ENCODE measurements around the gene PMEPA1. TPM values are rescaled to one million over a fixed set of nuclear protein-coding genes. Genes with fewer than 3 reads are reported as not detected.

The PMEPA1 gene
- total and polyA plus RNA-seq, 7 experiments from 2014 or later, result 0.44 to 10.0 (median 8.7) TPM

DNA sequence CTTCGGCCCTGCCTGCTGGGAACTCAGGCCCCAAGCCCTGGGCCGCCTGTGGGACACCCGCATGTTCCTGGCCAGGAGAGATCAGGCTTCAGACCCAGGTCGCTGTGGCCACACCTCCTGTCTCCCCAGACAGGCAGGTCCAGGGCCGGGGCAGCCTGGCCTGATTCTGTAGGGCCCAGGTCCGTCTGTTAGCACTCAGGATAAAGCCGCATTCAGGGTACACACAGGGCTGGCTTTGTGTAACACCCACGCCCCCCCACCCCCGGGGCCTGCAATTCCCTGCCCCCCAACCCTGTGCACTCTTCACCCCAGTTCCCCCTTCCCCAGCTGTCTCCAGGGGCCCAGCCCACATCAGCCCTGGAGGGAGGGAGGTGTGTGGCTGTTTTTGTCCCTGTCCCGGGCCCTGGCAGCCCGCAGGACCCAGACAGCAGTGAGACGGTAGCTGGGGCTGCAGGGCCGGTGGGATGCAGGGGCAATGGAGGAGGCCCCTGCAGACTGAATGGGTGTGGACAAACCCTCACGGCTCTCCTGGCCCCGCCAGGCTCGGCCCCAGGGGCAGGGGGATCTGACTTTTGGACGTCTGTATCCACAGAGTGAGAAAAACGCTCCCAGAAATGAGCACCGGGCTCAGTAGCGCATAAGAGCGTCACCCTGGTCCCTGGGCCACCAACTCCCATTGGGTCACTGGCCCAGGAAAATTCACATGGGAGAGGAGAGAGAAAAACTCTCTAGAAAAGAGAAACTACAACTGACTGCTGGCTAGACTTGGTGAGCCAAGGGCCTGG, 47.2 kb downstream of the PMEPA1 start:
- Histone ChIP-seq H3K27ac (ENCODE audit: low read depth, low read length) (no peak overlapping the region), H3K4me3 (ENCODE audit: low read length) (no peak overlapping the region), H3K36me3 (ENCODE audit: control insufficient read depth in 2 of 3, insufficient read depth in 3 of 3, low read length in 3 of 3) (no peaks in the 10 kb centered on the region), H3K9me3 (ENCODE audit: control insufficient read depth in 2 of 3, low read length in 3 of 3) (no peaks in the 10 kb centered on the region), H3K4me1 (ENCODE audit: control insufficient read depth in 2 of 2, insufficient read depth in 2 of 2, low read length in 2 of 2) (peaks cover 6 to 10% of the 10 kb centered on the region in 2 donors), H3K27me3 (ENCODE audit: control insufficient read depth in 2 of 2, insufficient read depth in 2 of 2, low read length in 2 of 2) (no peaks in the 10 kb centered on the region)
- H3K4me1 Mint-ChIP-seq, result peaks cover 8 to 30% (median 15%) of the 10 kb centered on the region in 7 donors
- CTCF ChIA-PET, result no interaction called here
- H3K9me3 Mint-ChIP-seq, result peaks cover 0 to 7% (median 0%) of the 10 kb centered on the region in 11 donors
- H3K27ac Mint-ChIP-seq, result peak overlapping the region in 1 of 9 donors; percentile 62
- intact Hi-C loops (cut with micrococcal nuclease), result no loop called here
- no peak for ATAC-seq
- no peaks in the 10 kb centered on the region for H3K36me3 Mint-ChIP-seq
- POLR2A ChIA-PET, result no interaction called here
- no peak overlapping the region for H3K4me3 Mint-ChIP-seq
- H3K27me3 Mint-ChIP-seq, result no peaks in the 10 kb centered on the region
- no peak for DNase-seq

DNA sequence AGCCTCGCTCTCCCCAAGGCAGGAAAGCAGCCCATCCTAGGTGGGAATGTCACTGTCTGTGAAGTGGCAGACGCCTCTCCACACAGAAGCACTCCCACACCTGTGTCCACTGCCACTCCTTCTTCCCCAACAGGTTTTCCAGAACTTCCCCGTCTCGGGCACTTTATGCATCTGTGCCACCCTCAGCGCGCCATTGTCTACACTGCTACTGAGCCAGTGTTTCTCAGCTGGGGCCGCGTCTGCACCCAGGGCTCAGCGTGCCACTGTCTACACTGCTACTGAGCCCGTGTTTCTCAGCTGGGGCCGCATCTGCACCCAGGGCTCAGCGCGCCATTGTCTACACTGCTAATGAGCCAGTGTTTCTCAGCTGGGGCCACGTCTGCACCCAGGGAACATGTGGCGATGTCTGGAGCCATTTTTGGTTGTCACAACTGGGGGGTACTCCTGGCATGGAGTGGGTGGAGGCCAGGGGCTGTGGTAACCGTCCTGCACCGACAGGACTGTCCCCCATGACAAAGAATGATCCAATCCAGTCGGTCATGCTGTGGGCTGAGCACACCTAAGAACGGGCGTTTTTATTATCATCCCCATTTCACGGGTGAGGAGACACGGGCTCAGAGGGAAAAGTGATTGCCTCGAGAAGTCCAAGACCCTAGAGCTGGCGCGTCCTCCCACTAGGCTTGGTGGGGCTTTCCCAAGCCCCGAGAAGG, 47.9 kb downstream of the PMEPA1 start:
- Histone ChIP-seq H3K9me3 (ENCODE audit: control insufficient read depth in 2 of 3, low read length in 3 of 3) (no peaks in the 10 kb centered on the region), H3K27me3 (ENCODE audit: control insufficient read depth in 2 of 2, insufficient read depth in 2 of 2, low read length in 2 of 2) (no peaks in the 10 kb centered on the region), H3K36me3 (ENCODE audit: control insufficient read depth in 2 of 3, insufficient read depth in 3 of 3, low read length in 3 of 3) (no peaks in the 10 kb centered on the region), H3K27ac (ENCODE audit: low read depth, low read length) (no peak overlapping the region), H3K4me1 (ENCODE audit: control insufficient read depth in 2 of 2, insufficient read depth in 2 of 2, low read length in 2 of 2) (peaks cover 13 to 17% of the 10 kb centered on the region in 2 donors), H3K4me3 (ENCODE audit: low read length) (no peak overlapping the region)
- no peak for DNase-seq
- intact Hi-C loops (cut with micrococcal nuclease), result no loop called here
- H3K4me3 Mint-ChIP-seq, result no peak overlapping the region
- H3K4me1 Mint-ChIP-seq, result peaks cover 8 to 38% (median 20%) of the 10 kb centered on the region in 7 donors
- H3K27ac Mint-ChIP-seq, result no peak overlapping the region
- no peaks in the 10 kb centered on the region for H3K36me3 Mint-ChIP-seq
- H3K9me3 Mint-ChIP-seq, result peaks cover 0 to 7% (median 0%) of the 10 kb centered on the region in 11 donors
- no peak for ATAC-seq
- CTCF ChIA-PET, result no interaction called here
- POLR2A ChIA-PET, result no interaction called here
- H3K27me3 Mint-ChIP-seq, result no peaks in the 10 kb centered on the region

DNA sequence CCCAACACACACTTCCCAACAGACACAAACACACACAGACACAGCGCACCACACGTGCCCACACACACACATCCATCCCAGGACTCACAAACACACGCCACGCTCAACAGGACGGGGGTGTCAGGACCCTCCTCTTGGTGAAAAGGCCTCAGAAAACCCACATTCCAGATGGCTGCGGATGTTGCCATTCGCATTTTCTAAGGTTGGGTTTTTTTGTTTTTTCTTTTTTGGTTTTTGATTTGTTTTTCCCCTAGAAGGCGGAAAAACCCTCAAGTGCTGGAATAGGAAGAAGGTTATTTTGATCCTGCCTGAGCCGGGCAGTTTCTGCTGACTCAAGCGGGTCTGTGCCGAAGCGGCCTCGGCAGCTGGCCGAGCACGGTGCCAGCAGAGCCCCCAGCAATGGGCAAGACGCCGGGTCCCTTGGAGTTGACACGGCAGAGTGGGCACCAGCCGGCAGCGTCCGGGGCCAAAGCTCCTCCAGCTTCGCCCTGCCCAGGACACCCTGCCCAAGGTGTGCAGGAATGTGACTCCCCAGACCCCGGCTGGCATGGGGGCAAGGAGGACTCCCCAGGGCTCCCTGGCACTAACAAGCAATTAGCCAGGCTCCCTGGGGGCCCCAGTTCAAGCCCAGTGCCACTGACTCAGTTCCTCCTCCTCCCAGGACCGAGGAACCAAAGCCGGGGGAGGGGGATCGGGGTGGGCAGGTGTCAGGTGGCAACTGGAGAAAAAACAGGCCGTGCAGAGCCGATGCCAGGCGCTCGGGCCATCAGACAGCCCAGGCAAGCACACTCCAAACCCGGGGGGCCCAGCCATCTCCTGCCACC, 48.7 kb downstream of the PMEPA1 start:
- intact Hi-C loops (cut with micrococcal nuclease), result no loop called here
- Histone ChIP-seq H3K9me3 (ENCODE audit: control insufficient read depth in 2 of 3, low read length in 3 of 3) (no peaks in the 10 kb centered on the region), H3K27me3 (ENCODE audit: control insufficient read depth in 2 of 2, insufficient read depth in 2 of 2, low read length in 2 of 2) (no peaks in the 10 kb centered on the region), H3K36me3 (ENCODE audit: control insufficient read depth in 2 of 3, insufficient read depth in 3 of 3, low read length in 3 of 3) (no peaks in the 10 kb centered on the region), H3K27ac (ENCODE audit: low read depth, low read length) (no peak overlapping the region), H3K4me1 (ENCODE audit: control insufficient read depth in 2 of 2, insufficient read depth in 2 of 2, low read length in 2 of 2) (peaks cover 13 to 17% of the 10 kb centered on the region in 2 donors), H3K4me3 (ENCODE audit: low read length) (no peak overlapping the region)
- Mint-ChIP-seq H3K27me3 (no peaks in the 10 kb centered on the region), H3K4me1 (peaks cover 8 to 43% (median 24%) of the 10 kb centered on the region in 7 donors), H3K9me3 (peaks cover 0 to 7% (median 0%) of the 10 kb centered on the region in 11 donors), H3K27ac (no peak overlapping the region), H3K36me3 (no peaks in the 10 kb centered on the region), H3K4me3 (no peak overlapping the region)
- ATAC-seq (no peak), DNase-seq (peak in 1 of 9 donors; percentile 4)
- POLR2A ChIA-PET, result no interaction called here
- CTCF ChIA-PET, result no interaction called here

DNA sequence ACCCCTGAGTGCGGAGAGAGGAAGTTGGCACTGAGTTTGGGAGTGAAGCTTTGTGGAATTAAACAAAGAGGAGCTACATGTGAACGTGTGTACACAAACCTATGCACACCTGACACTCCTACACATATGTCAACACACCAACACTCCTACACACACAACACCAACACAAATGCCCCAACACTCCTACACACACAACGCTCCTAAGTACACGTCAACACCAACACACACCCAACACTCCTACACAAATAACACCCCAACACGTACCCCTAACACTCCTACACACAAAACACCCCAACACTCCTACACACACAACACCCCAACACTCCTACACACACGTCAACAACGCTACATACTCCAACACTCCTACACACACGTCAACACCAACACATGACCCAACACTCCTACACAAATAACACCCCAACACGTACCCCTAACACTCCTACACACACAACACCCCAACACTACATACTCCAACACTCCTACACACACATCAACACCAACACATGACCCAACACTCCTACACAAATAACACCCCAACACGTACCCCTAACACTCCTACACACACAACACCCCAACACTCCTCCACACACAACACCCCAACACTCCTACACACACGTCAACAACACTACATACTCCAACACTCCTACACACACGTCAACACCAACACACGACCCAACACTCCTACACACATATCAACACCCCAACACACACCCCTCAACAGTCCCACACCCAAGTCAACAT, 49.5 kb downstream of the PMEPA1 start:
- Histone ChIP-seq H3K9me3 (ENCODE audit: control insufficient read depth in 2 of 3, low read length in 3 of 3) (no peaks in the 10 kb centered on the region), H3K27ac (ENCODE audit: low read depth, low read length) (no peak overlapping the region), H3K4me3 (ENCODE audit: low read length) (no peak overlapping the region), H3K4me1 (ENCODE audit: control insufficient read depth in 2 of 2, insufficient read depth in 2 of 2, low read length in 2 of 2) (peaks cover 13 to 17% of the 10 kb centered on the region in 2 donors), H3K36me3 (ENCODE audit: control insufficient read depth in 2 of 3, insufficient read depth in 3 of 3, low read length in 3 of 3) (no peaks in the 10 kb centered on the region), H3K27me3 (ENCODE audit: control insufficient read depth in 2 of 2, insufficient read depth in 2 of 2, low read length in 2 of 2) (no peaks in the 10 kb centered on the region)
- peak overlapping the region in 2 of 9 donors; percentile 2 to 46 for H3K27ac Mint-ChIP-seq
- ChIA-PET CTCF (no interaction called here), POLR2A (interaction anchor here (0.6 to 1.4 kb wide), 2 partner anchors 16 to 175 kb away, joined by 3 to 5 read pairs; no protein-coding TSS in a partner anchor)
- peak overlapping the region in 2 of 10 donors; percentile 5 to 62 for H3K4me3 Mint-ChIP-seq
- peaks cover 8 to 43% (median 26%) of the 10 kb centered on the region in 7 donors for H3K4me1 Mint-ChIP-seq
- peaks cover 0 to 7% (median 0%) of the 10 kb centered on the region in 11 donors for H3K9me3 Mint-ChIP-seq
- no peak for DNase-seq
- no peaks in the 10 kb centered on the region for H3K27me3 Mint-ChIP-seq
- no peak for ATAC-seq
- intact Hi-C loops (cut with micrococcal nuclease), result no loop called here
- no peaks in the 10 kb centered on the region for H3K36me3 Mint-ChIP-seq

DNA sequence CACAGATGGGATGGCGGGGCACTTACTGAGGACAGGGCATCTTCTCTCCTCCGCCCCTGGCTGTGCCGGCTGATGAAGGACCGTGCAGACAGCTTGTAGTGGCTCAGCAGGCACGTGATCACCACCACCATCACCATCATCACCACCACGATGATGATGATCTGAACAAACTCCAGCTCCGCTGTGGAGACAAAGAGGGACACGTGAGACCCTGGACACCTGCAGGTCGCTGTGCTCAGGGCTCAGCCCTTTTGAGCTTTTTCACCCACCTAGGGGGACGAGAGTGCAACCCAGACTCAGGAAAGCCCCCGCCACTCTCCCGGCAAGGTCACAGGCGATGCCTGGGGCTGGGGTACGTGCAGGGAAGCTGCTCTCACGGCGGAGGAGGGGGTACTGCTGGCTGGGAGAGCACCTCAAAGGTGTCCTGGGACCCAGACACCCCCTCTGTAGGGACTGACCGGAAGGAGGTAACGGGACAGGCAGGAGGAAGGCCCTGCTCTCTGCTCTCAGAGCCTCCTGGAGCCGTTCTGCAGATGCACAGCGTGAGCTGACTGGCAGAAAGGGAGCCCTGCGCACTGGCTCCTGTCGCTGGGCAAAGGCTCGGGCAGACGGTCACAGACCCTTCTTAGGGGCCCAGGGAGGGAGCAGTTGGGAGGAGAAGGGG, 50.2 kb downstream of the PMEPA1 start:
- ChIA-PET POLR2A (interaction anchor here (0.6 to 1.4 kb wide), 3 partner anchors 17 to 267 kb away, joined by 3 to 5 read pairs (median 3); no protein-coding TSS in a partner anchor), CTCF (interaction anchor here (1.2 kb wide), 1 partner anchor 21 kb away, joined by 3 read pairs; no protein-coding TSS in a partner anchor)
- H3K27me3 Mint-ChIP-seq, result no peaks in the 10 kb centered on the region
- intact Hi-C loops (cut with micrococcal nuclease), result no loop called here
- H3K36me3 ChIP-seq (ENCODE audit: control insufficient read depth in 2 of 3, insufficient read depth in 3 of 3, low read length in 3 of 3), result no peaks in the 10 kb centered on the region
- no peaks in the 10 kb centered on the region for H3K9me3 ChIP-seq (ENCODE audit: control insufficient read depth in 2 of 3, low read length in 3 of 3)
- ATAC-seq, result no peak
- H3K27me3 ChIP-seq (ENCODE audit: control insufficient read depth in 2 of 2, insufficient read depth in 2 of 2, low read length in 2 of 2), result no peaks in the 10 kb centered on the region
- peak in 2 of 9 donors; percentile 4 to 16 for DNase-seq
- H3K4me1 ChIP-seq (ENCODE audit: control insufficient read depth in 2 of 2, insufficient read depth in 2 of 2, low read length in 2 of 2), result peaks cover 13 to 17% of the 10 kb centered on the region in 2 donors
- H3K9me3 Mint-ChIP-seq, result peaks cover 0 to 7% (median 0%) of the 10 kb centered on the region in 11 donors
- no peaks in the 10 kb centered on the region for H3K36me3 Mint-ChIP-seq
- no peak overlapping the region for H3K4me3 ChIP-seq (ENCODE audit: low read length)
- peak overlapping the region in 2 of 10 donors; percentile 72 to 75 for H3K4me3 Mint-ChIP-seq
- H3K27ac ChIP-seq (ENCODE audit: low read depth, low read length), result no peak overlapping the region
- H3K4me1 Mint-ChIP-seq, result peaks cover 8 to 44% (median 29%) of the 10 kb centered on the region in 7 donors
- H3K27ac Mint-ChIP-seq, result peak overlapping the region in 3 of 9 donors; percentile 12 to 46 (median 12)

Data from naive thymus-derived CD4-positive, alpha-beta T cell (primary cell).